ENCODE results near the gene SUOX.

- TF ChIP-seq, protein P1, sequence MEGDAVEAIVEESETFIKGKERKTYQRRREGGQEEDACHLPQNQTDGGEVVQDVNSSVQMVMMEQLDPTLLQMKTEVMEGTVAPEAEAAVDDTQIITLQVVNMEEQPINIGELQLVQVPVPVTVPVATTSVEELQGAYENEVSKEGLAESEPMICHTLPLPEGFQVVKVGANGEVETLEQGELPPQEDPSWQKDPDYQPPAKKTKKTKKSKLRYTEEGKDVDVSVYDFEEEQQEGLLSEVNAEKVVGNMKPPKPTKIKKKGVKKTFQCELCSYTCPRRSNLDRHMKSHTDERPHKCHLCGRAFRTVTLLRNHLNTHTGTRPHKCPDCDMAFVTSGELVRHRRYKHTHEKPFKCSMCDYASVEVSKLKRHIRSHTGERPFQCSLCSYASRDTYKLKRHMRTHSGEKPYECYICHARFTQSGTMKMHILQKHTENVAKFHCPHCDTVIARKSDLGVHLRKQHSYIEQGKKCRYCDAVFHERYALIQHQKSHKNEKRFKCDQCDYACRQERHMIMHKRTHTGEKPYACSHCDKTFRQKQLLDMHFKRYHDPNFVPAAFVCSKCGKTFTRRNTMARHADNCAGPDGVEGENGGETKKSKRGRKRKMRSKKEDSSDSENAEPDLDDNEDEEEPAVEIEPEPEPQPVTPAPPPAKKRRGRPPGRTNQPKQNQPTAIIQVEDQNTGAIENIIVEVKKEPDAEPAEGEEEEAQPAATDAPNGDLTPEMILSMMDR (IDR thresholded peaks at IDR 0.05), result no peak
- no peak for TF ChIP-seq POLR2A (IDR thresholded peaks at IDR 0.05)
Observed at GRCh38 chr12:56004211-56004610, 7.1 kb downstream of the SUOX start.

All from body of pancreas (tissue), 4 donors.